Stomach (tissue), 9 donors: ENCODE measurements around the gene UNC79. TPM values are rescaled to one million over a fixed set of nuclear protein-coding genes. Genes with fewer than 3 reads are reported as not detected.

Experiments
- DNase-seq, 2 donors: peaks; one replicate each; pipeline versions ENCODE4 v3.0.0 to v3.0.0-alpha.2; 2013 to 2019
- H3K27ac ChIP-seq, 5 donors: fragments of 200-600 bp in 4 of 5; sonication (generic) in 4 of 5; one replicate each; pipeline ENCODE4 v1.5.1; 2013 to 2019; ENCODE audit warnings: mild to moderate bottlenecking in 1 of 5, moderate library complexity in 1 of 5
- H3K27me3 ChIP-seq, 3 donors: fragments of 200-600 bp; sonication (generic); one replicate each; pipeline ENCODE4 v1.5.1; 2017 to 2019; ENCODE audit warnings: mixed run types in 1 of 3
- H3K36me3 ChIP-seq, 4 donors: fragments of 200-600 bp; sonication (generic); 1 replicate in 3 of 4; 2 replicates in 1 of 4; pipeline ENCODE4 v1.5.1; 2016 to 2019
- H3K4me1 ChIP-seq, 4 donors: fragments of 200-600 bp; sonication (generic); one replicate each; pipeline ENCODE4 v1.5.1; 2016 to 2019
- H3K4me3 ChIP-seq, 4 donors: fragments of 200-600 bp; sonication (generic) in 3 of 4; one replicate each; pipeline ENCODE4 v1.5.1; 2016 to 2019; ENCODE audit warnings: mild to moderate bottlenecking in 1 of 4
- H3K9me3 ChIP-seq, 4 donors: fragments of 200-600 bp; sonication (generic); one replicate each; pipeline ENCODE4 v1.5.1; 2016 to 2019
- EP300 ChIP-seq: sonication (generic); formaldehyde crosslinking; IDR thresholded peaks from one replicate; pipeline ENCODE4 v1.6.1; 2017; ENCODE audit warnings: antibody characterized with exemption
- POLR2A ChIP-seq, 4 donors: fragments of 450-650 bp; IDR thresholded peaks; one replicate each; pipeline ENCODE4 v1.6.1; 2016; ENCODE audit warnings: antibody characterized with exemption in 4 of 4, control low read depth in 2 of 4, mild to moderate bottlenecking in 1 of 4, moderate library complexity in 1 of 4
- POLR2AphosphoS5 ChIP-seq, 3 donors: sonication (generic); formaldehyde crosslinking; IDR thresholded peaks; one replicate each; pipeline ENCODE4 v1.6.1; 2016; ENCODE audit warnings: antibody characterized with exemption in 3 of 3
- WGBS, 5 donors: extraction: QIAGEN DNeasy Blood & Tissue Kit in 3 of 5; methylation state at CpG; one replicate each; pipeline versions ENCODE4 v1.1.5 to v1.1.7; 2013 to 2018; 5-methylcytosine and 5-hydroxymethylcytosine counted together
- intact Hi-C: fragments of 100-400 bp; cut with DNase I; formaldehyde crosslinking; loops from one replicate; pipeline ENCODE4 v1.15.1; 2023; ENCODE audit warnings: low total_unique reads
- polyA plus RNA-seq, 3 donors: library from polyadenylated mRNA; stranded (reverse); fragments of 200-250 nt; gene quantifications; one replicate each; pipeline ENCODE4 v1.2.3, GENCODE V29; 2013
- total RNA-seq, 5 donors: library from RNA; depleted of rRNA; stranded (reverse); fragments of >200 nt; gene quantifications; one replicate each; pipeline versions ENCODE4 v1.1.0 to v1.2.3, GENCODE V29; 2014 to 2016
- TF ChIP-seq, protein P1 (sequence below), 7 experiments: fragments of 450-650 bp in 4 of 7; fragments of 200-600 bp in 3 of 7; sonication (generic) in 3 of 7; IDR thresholded peaks; one replicate each; pipeline ENCODE4 v1.5.1; 2016 to 2019; ENCODE audit warnings: antibody characterized with exemption in 7 of 7, control low read depth in 2 of 7, mild to moderate bottlenecking in 1 of 7
- donor health status: healthy with polysubstance abuse.
- donor health status: Bipolar disorder and iron deficiency.
- donor health status: healthy.

The UNC79 gene
- total and polyA plus RNA-seq, 8 donors = under 0.01 to 1.9 (median 0.35) TPM; not detected in 2

DNA sequence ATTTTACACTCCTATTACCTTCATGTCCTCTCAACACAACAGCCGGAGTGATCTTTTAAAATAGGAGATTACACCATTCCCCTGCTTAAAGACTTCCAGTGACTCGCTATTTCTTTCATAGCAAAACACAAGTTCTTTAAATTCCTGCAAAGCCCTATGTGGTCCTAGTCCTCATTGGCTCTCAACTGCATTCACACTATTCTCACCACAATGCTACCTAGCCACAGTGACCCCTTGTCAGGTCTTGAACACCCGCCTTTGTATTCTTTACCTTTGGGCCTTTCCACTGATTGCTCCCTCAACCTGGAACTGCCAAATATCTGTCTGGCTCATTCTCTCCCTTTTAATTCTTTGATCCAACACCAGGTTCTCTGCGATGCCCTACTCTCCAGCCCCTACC is 197.3 kb downstream of the UNC79 start:
- no peak overlapping the region for H3K4me3 ChIP-seq
- peaks cover 0 to 9% (median 0%) of the 10 kb centered on the region in 3 donors for H3K27me3 ChIP-seq
- no peak for DNase-seq
- no peak overlapping the region for H3K27ac ChIP-seq
- intact Hi-C loops = no loop called here
- WGBS, 5 donors = 81 to 88% (median 86%) methylated on average over 4 of the region's 4 CpGs
- no peaks in the 10 kb centered on the region for H3K4me1 ChIP-seq
- no peaks in the 10 kb centered on the region for H3K36me3 ChIP-seq
- TF ChIP-seq, protein P1, sequence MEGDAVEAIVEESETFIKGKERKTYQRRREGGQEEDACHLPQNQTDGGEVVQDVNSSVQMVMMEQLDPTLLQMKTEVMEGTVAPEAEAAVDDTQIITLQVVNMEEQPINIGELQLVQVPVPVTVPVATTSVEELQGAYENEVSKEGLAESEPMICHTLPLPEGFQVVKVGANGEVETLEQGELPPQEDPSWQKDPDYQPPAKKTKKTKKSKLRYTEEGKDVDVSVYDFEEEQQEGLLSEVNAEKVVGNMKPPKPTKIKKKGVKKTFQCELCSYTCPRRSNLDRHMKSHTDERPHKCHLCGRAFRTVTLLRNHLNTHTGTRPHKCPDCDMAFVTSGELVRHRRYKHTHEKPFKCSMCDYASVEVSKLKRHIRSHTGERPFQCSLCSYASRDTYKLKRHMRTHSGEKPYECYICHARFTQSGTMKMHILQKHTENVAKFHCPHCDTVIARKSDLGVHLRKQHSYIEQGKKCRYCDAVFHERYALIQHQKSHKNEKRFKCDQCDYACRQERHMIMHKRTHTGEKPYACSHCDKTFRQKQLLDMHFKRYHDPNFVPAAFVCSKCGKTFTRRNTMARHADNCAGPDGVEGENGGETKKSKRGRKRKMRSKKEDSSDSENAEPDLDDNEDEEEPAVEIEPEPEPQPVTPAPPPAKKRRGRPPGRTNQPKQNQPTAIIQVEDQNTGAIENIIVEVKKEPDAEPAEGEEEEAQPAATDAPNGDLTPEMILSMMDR (IDR thresholded peaks at IDR 0.05) = no peak
- TF ChIP-seq POLR2A (IDR thresholded peaks at IDR 0.05) (no peak), EP300 (no peak), POLR2AphosphoS5 (IDR thresholded peaks at IDR 0.05) (no peak)
- H3K9me3 ChIP-seq = no peaks in the 10 kb centered on the region

DNA sequence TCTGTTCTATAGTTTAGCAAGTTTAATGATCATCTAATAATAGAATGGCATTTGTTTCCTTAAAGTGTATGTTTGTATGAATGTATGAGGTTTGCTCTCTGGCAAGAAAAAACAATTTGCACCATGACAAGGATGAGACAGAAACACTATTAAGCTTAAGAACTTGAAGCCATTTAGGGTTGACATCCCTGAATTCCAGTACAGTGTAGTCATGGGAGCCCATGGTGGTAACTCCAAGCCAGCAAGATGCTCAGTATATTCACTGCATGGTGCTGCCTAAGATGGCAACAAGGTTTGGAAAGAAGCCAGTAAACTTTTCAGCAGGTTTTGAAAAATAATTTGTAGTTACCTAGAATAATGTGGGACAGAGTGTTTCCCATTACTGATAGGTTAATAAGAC is 198.9 kb downstream of the UNC79 start:
- Histone ChIP-seq H3K27me3 (no peaks in the 10 kb centered on the region), H3K4me3 (no peak overlapping the region), H3K9me3 (no peaks in the 10 kb centered on the region), H3K4me1 (no peaks in the 10 kb centered on the region), H3K36me3 (no peaks in the 10 kb centered on the region), H3K27ac (no peak overlapping the region)
- TF ChIP-seq POLR2AphosphoS5 (IDR thresholded peaks at IDR 0.05) (no peak), EP300 (no peak), POLR2A (IDR thresholded peaks at IDR 0.05) (no peak)
- TF ChIP-seq, protein P1 (IDR thresholded peaks at IDR 0.05) = no peak
- no peak for DNase-seq
- intact Hi-C loops = no loop called here

DNA sequence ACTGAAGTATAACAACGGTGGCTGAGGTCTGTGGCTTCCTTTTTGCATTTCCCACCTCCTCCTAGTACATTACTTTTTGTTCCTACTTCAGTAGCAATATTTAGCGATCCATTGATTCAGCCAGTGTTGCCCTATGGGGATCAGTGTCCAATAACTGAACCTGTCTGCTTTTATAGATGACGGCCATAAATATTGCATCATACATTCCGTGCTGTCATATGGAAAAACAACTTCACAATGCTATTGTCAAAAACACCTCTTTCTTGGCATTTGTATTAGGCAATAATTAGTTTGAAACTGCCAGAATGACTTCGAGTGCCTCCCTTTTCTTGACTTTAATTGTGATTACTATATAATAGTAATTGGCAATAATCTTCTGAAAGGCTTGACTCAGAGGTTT is 208.1 kb downstream of the UNC79 start:
- peaks cover 0 to 23% (median 0%) of the 10 kb centered on the region in 3 donors for H3K27me3 ChIP-seq
- H3K9me3 ChIP-seq = no peaks in the 10 kb centered on the region
- no peak for DNase-seq
- H3K4me3 ChIP-seq = no peak overlapping the region
- WGBS, 5 donors = 65 to 79% (median 73%) methylated on average over 5 of the region's 5 CpGs
- intact Hi-C loops = no loop called here
- H3K36me3 ChIP-seq = no peaks in the 10 kb centered on the region
- H3K4me1 ChIP-seq = no peaks in the 10 kb centered on the region
- TF ChIP-seq POLR2A (IDR thresholded peaks at IDR 0.05) (no peak), POLR2AphosphoS5 (IDR thresholded peaks at IDR 0.05) (no peak), EP300 (no peak)
- TF ChIP-seq, protein P1 (IDR thresholded peaks at IDR 0.05) = no peak
- H3K27ac ChIP-seq = no peak overlapping the region

DNA sequence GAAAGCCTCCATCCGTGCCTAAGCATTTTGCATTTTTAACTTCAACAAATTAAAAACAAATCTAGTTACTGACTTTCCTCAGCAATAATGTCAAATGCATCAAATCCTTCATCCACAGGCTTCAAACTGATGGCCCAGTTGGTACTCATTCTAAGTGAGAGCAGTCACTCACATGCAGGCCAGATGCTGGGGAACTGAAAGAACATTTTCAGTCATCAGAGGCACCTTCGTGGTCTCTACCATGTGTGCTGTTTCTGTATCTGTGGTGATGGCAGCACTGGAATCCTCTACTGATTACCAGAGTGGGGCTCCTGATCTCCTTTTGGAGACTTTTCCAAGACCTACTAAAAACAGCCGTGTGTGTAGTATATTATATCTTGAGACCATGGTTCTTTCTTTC is 212.4 kb downstream of the UNC79 start:
- WGBS, 5 donors = 52 to 80% (median 66%) methylated on average over 3 of the region's 3 CpGs
- DNase-seq = no peak
- intact Hi-C loops = no loop called here

More for the DNA sequence above, 212.4 kb downstream of the UNC79 start:
- H3K27me3 ChIP-seq = peaks cover 0 to 5% (median 0%) of the 10 kb centered on the region in 3 donors
- no peaks in the 10 kb centered on the region for H3K9me3 ChIP-seq
- no peaks in the 10 kb centered on the region for H3K36me3 ChIP-seq
- H3K27ac ChIP-seq = no peak overlapping the region
- TF ChIP-seq POLR2AphosphoS5 (IDR thresholded peaks at IDR 0.05) (no peak), POLR2A (IDR thresholded peaks at IDR 0.05) (no peak), EP300 (no peak)
- TF ChIP-seq, protein P1 (IDR thresholded peaks at IDR 0.05) = no peak
- H3K4me3 ChIP-seq = no peak overlapping the region
- H3K4me1 ChIP-seq = no peaks in the 10 kb centered on the region
